PC-3 (cell line): ENCODE results near the gene KLF1. TPM values are rescaled to one million over a fixed set of nuclear protein-coding genes. Genes with fewer than 3 reads are reported as not detected.
A peak's percentile ranks its signal among the peaks of the same experiment; 100 is the strongest.

Experiments
- ATAC-seq: fragments of 200-7000 bp; cut with Tn5 transposase; 2 replicates; pipeline ENCODE4 v1.9.1; 2020; ENCODE audit warnings: mild to moderate bottlenecking, moderate library complexity
- BruUV-seq: library from RNA; stranded (reverse); fragments of 400-500 nt; replicated peaks from 2 replicates; lab custom pipeline; 2021; lab: Mats Ljungman, UMichigan
- CTCF ChIA-PET: fragments of 300-600 bp; sonication (Branson Sonifier 250); formaldehyde crosslinking; loops from one replicate; lab custom pipeline; 2022; ENCODE audit warnings: antibody characterized with exemption; lab: Charles Lee
- POLR2A ChIA-PET: fragments of 300-600 bp; sonication (Branson Sonifier 250); formaldehyde crosslinking; loops from one replicate; lab custom pipeline; 2022; ENCODE audit warnings: antibody characterized with exemption; ENCODE audit not compliant: unreplicated experiment; lab: Charles Lee
- DNase-seq: peaks from one replicate; pipeline ENCODE4 v3.0.0-alpha.2; 2015
- H2AFZ ChIP-seq: fragments of 300-600 bp; sonication (generic); 2 replicates; pipeline ENCODE4 v1.6.0; 2016; ENCODE audit warnings: antibody characterized with exemption, low read length
- H3F3A ChIP-seq: fragments of 300-600 bp; sonication (generic); one replicate; pipeline ENCODE4 v1.6.0; 2017; ENCODE audit warnings: antibody characterized with exemption, low read length, control low read depth, mild to moderate bottlenecking; ENCODE audit not compliant: unreplicated experiment
- H3K27ac ChIP-seq: fragments of 300-600 bp; sonication (generic); 2 replicates; pipeline ENCODE4 v1.5.1; 2016; ENCODE audit warnings: mild to moderate bottlenecking, low read length
- H3K27me3 ChIP-seq: fragments of 300-600 bp; sonication (generic); 2 replicates; pipeline ENCODE4 v1.6.1; 2016; ENCODE audit warnings: low read length, mixed read lengths
- H3K36me3 ChIP-seq: fragments of 300-600 bp; sonication (generic); 2 replicates; pipeline ENCODE4 v1.6.1; 2016; ENCODE audit warnings: low read depth, mixed run types, low read length, mixed read lengths
- H3K4me1 ChIP-seq: fragments of 300-600 bp; sonication (generic); 2 replicates; pipeline ENCODE4 v1.5.1; 2016; ENCODE audit warnings: low read length; ENCODE audit not compliant: insufficient read depth
- H3K4me2 ChIP-seq: fragments of 300-600 bp; sonication (generic); 2 replicates; pipeline ENCODE4 v1.6.0; 2016; ENCODE audit warnings: low read length
- H3K4me3 ChIP-seq: fragments of 300-600 bp; sonication (generic); 2 replicates; pipeline ENCODE4 v1.5.1; 2016; ENCODE audit warnings: mild to moderate bottlenecking, low read length, mixed read lengths
- H3K79me2 ChIP-seq: fragments of 300-600 bp; sonication (generic); 2 replicates; pipeline ENCODE4 v1.6.1; 2017; ENCODE audit warnings: low read length, mixed read lengths
- H3K9ac ChIP-seq: fragments of 300-600 bp; sonication (generic); 2 replicates; pipeline ENCODE4 v1.6.0; 2016; ENCODE audit warnings: mild to moderate bottlenecking, low read length
- H3K9me2 ChIP-seq: fragments of 300-600 bp; sonication (generic); replicated peaks from 2 replicates; pipeline ENCODE4 v1.6.1; 2016; ENCODE audit warnings: mixed run types, low read length, mixed read lengths
- H3K9me3 ChIP-seq: fragments of 300-600 bp; sonication (generic); 2 replicates; pipeline ENCODE4 v1.6.1; 2016; ENCODE audit warnings: low read length, mixed read lengths
- H4K20me1 ChIP-seq: fragments of 300-600 bp; sonication (generic); 2 replicates; pipeline ENCODE4 v1.6.1; 2016; ENCODE audit warnings: low read length, mixed read lengths
- CTCF ChIP-seq: fragments of 300-600 bp; sonication (generic); conservative IDR thresholded peaks from 2 replicates; pipeline ENCODE4 v1.5.1; 2017; ENCODE audit warnings: antibody characterized with exemption, low read depth, mild to moderate bottlenecking, low read length
- EZH2 ChIP-seq: fragments of 300-600 bp; sonication (generic); IDR thresholded peaks from one replicate; pipeline ENCODE4 v1.6.1; 2017; ENCODE audit warnings: antibody characterized with exemption, mild to moderate bottlenecking, low read length; ENCODE audit not compliant: unreplicated experiment
- EZH2phosphoT487 ChIP-seq: fragments of 300-600 bp; sonication (generic); IDR thresholded peaks from 2 replicates; pipeline ENCODE4 v1.6.1; 2018; ENCODE audit warnings: mild to moderate bottlenecking, antibody characterized with exemption, low read length, borderline replicate concordance
- intact Hi-C: fragments of 100-400 bp; cut with micrococcal nuclease; formaldehyde crosslinking; loops from 2 replicates; pipeline ENCODE4 v1.9.0; 2023
- total RNA-seq: library from RNA; depleted of rRNA; stranded (reverse); fragments of >200 nt; gene quantifications from 2 replicates; pipeline ENCODE4 v1.2.3, GENCODE V29; 2014

The KLF1 gene
- total RNA-seq, 1 experiment from 2014 or later, result not detected

- Histone ChIP-seq H3K36me3 (no peaks in the 10 kb centered on the region), H3K9me2 (no peaks in the 10 kb centered on the region), H4K20me1 (no peaks in the 10 kb centered on the region), H3K79me2 (no peaks in the 10 kb centered on the region), H3K4me3 (no peak overlapping the region), H3K4me2 (no peak overlapping the region), H3K27ac (no peak overlapping the region), H3K9me3 (no peaks in the 10 kb centered on the region), H2AFZ (no peak overlapping the region), H3K9ac (no peak overlapping the region), H3K4me1 (peaks cover 6% of the 10 kb centered on the region; the same call in 1 of the 2 replicates), H3K27me3 (no peaks in the 10 kb centered on the region), H3F3A (no peaks in the 10 kb centered on the region)
- POLR2A ChIA-PET, result no interaction called here
- intact Hi-C loops, result no loop called here
- peak; percentile 25 for DNase-seq
- no peak; the same call in 1 of the 2 replicates for ATAC-seq
- BruUV-seq, result no TSS peak
- CTCF ChIA-PET, result interaction anchor here (0.6 to 0.7 kb wide), 5 partner anchors 9 to 1975 kb away, joined by 3 to 8 read pairs (median 5); partner anchors contain the start of genes GCDH and MAST1
- TF ChIP-seq EZH2phosphoT487 (no peak), EZH2 (no peak), CTCF (no peak)
Measured at GRCh38 chr19:12872255-12872654, 14.7 kb downstream of the KLF1 start.

- ChIA-PET POLR2A (interaction anchor here (0.6 kb wide), 1 partner anchor 79 kb away, joined by 7 read pairs; no protein-coding TSS in a partner anchor), CTCF (interaction anchor here (0.6 kb wide), 2 partner anchors 9 to 19 kb away, joined by 3 to 5 read pairs; partner anchors contain the start of gene GCDH)
- no peak overlapping the region for H3K4me2 ChIP-seq
- H3K4me3 ChIP-seq, result no peak overlapping the region
- no TSS peak for BruUV-seq
- no peaks in the 10 kb centered on the region for H3K9me2 ChIP-seq
- H4K20me1 ChIP-seq, result no peaks in the 10 kb centered on the region
- no peaks in the 10 kb centered on the region for H3K36me3 ChIP-seq
- DNase-seq (no peak), ATAC-seq (no peak)
- no peaks in the 10 kb centered on the region for H3F3A ChIP-seq
- H3K27me3 ChIP-seq, result no peaks in the 10 kb centered on the region
- H3K4me1 ChIP-seq, result peaks cover 6% of the 10 kb centered on the region; the same call in 1 of the 2 replicates
- no peak overlapping the region for H3K9ac ChIP-seq
- H3K9me3 ChIP-seq, result no peaks in the 10 kb centered on the region
- TF ChIP-seq EZH2phosphoT487 (no peak), CTCF (no peak), EZH2 (no peak)
- H3K79me2 ChIP-seq, result no peaks in the 10 kb centered on the region
- no peak overlapping the region for H2AFZ ChIP-seq
- intact Hi-C loops, result no loop called here
- no peak overlapping the region for H3K27ac ChIP-seq
Measured at GRCh38 chr19:12871681-12872080, 15.3 kb downstream of the KLF1 start.

GRCh38 chr19:12868540-12869112, 18.4 kb downstream of the KLF1 start:
- H3K79me2 ChIP-seq, result no peaks in the 10 kb centered on the region
- H3K27me3 ChIP-seq, result no peaks in the 10 kb centered on the region
- ChIA-PET CTCF (no interaction called here), POLR2A (no interaction called here)
- intact Hi-C loops, result no loop called here
- H3K4me2 ChIP-seq, result no peak overlapping the region
- H3K9me2 ChIP-seq, result no peaks in the 10 kb centered on the region
- H2AFZ ChIP-seq, result no peak overlapping the region
- no peak overlapping the region for H3K27ac ChIP-seq
- no peak overlapping the region for H3K9ac ChIP-seq
- DNase-seq, result peak; percentile 36
- TF ChIP-seq CTCF (no peak), EZH2phosphoT487 (no peak), EZH2 (no peak)
- H3K9me3 ChIP-seq, result no peaks in the 10 kb centered on the region
- H3F3A ChIP-seq, result no peaks in the 10 kb centered on the region
- H3K4me1 ChIP-seq, result peaks cover 3% of the 10 kb centered on the region; the same call in 1 of the 2 replicates
- no peaks in the 10 kb centered on the region for H3K36me3 ChIP-seq
- ATAC-seq, result no peak
- H4K20me1 ChIP-seq, result no peaks in the 10 kb centered on the region
- no peak overlapping the region for H3K4me3 ChIP-seq
- no TSS peak for BruUV-seq
